MM.1S (cell line): ENCODE measurements around the gene CBX8.

Experiments used
- DNase-seq: peaks from one replicate; pipeline ENCODE4 v3.0.0-alpha.2; 2015
- H2AFZ ChIP-seq: fragments of 300-600 bp; sonication (generic); 2 replicates; pipeline ENCODE4 v1.6.0; 2016; ENCODE audit warnings: antibody characterized with exemption, low read length
- H3F3A ChIP-seq: fragments of 300-600 bp; sonication (generic); 2 replicates; pipeline ENCODE4 v1.6.1; 2016; ENCODE audit warnings: mild to moderate bottlenecking, antibody characterized with exemption, low read length, moderate library complexity, mixed read lengths; ENCODE audit not compliant: insufficient read depth
- H3K27ac ChIP-seq: fragments of 300-600 bp; sonication (generic); 2 replicates; pipeline ENCODE4 v1.5.1; 2016; ENCODE audit warnings: mild to moderate bottlenecking, low read length
- H3K27me3 ChIP-seq: fragments of 300-600 bp; sonication (generic); replicated peaks from 2 replicates; pipeline ENCODE4 v1.6.0; 2016; ENCODE audit warnings: low read length; ENCODE audit not compliant: insufficient read depth
- H3K36me3 ChIP-seq: fragments of 300-600 bp; sonication (generic); replicated peaks from 2 replicates; pipeline ENCODE4 v1.6.1; 2016; ENCODE audit warnings: mild to moderate bottlenecking, low read length, mixed read lengths; ENCODE audit not compliant: insufficient read depth
- H3K4me1 ChIP-seq: fragments of 300-600 bp; sonication (generic); 2 replicates; pipeline ENCODE4 v1.6.1; 2016; ENCODE audit warnings: low read length, mixed read lengths
- H3K4me2 ChIP-seq: fragments of 300-600 bp; sonication (generic); 2 replicates; pipeline ENCODE4 v1.6.0; 2016; ENCODE audit warnings: low read depth, low read length
- H3K4me3 ChIP-seq: fragments of 300-600 bp; sonication (generic); 2 replicates; pipeline ENCODE4 v1.5.1; 2016; ENCODE audit warnings: low read length, mixed read lengths
- H3K79me2 ChIP-seq: fragments of 300-600 bp; sonication (generic); 2 replicates; pipeline ENCODE4 v1.6.1; 2016; ENCODE audit warnings: mixed run types, low read length, mixed read lengths
- H3K9ac ChIP-seq: fragments of 300-600 bp; sonication (generic); 2 replicates; pipeline ENCODE4 v1.6.1; 2016; ENCODE audit warnings: low read length, mixed read lengths
- H3K9me2 ChIP-seq: fragments of 300-600 bp; sonication (generic); replicated peaks from 2 replicates; pipeline ENCODE4 v1.6.1; 2016; ENCODE audit warnings: mild to moderate bottlenecking, low read length, mixed read lengths; ENCODE audit not compliant: insufficient read depth
- H3K9me3 ChIP-seq: fragments of 300-600 bp; sonication (generic); replicated peaks from 2 replicates; pipeline ENCODE4 v1.6.1; 2016; ENCODE audit warnings: mild to moderate bottlenecking, low read length, mixed read lengths; ENCODE audit not compliant: insufficient read depth
- H4K20me1 ChIP-seq: fragments of 300-600 bp; sonication (generic); 2 replicates; pipeline ENCODE4 v1.6.1; 2016; ENCODE audit warnings: mild to moderate bottlenecking, low read length, moderate library complexity, mixed read lengths; ENCODE audit not compliant: insufficient read depth
- CTCF ChIP-seq: fragments of 300-600 bp; sonication (generic); IDR thresholded peaks from 2 replicates; pipeline ENCODE4 v1.5.1; 2016; ENCODE audit warnings: antibody characterized with exemption, low read length, mixed read lengths
- EZH2 ChIP-seq: fragments of 300-600 bp; sonication (generic); optimal IDR thresholded peaks from 2 replicates; pipeline ENCODE3; 2017; ENCODE audit warnings: low read depth, mild to moderate bottlenecking, antibody characterized with exemption, low read length, mixed read lengths
- EZH2phosphoT487 ChIP-seq: fragments of 300-600 bp; sonication (generic); IDR thresholded peaks from 2 replicates; pipeline ENCODE4 v1.6.1; 2018; ENCODE audit warnings: antibody characterized with exemption, low read length

Gene CBX8

DNA sequence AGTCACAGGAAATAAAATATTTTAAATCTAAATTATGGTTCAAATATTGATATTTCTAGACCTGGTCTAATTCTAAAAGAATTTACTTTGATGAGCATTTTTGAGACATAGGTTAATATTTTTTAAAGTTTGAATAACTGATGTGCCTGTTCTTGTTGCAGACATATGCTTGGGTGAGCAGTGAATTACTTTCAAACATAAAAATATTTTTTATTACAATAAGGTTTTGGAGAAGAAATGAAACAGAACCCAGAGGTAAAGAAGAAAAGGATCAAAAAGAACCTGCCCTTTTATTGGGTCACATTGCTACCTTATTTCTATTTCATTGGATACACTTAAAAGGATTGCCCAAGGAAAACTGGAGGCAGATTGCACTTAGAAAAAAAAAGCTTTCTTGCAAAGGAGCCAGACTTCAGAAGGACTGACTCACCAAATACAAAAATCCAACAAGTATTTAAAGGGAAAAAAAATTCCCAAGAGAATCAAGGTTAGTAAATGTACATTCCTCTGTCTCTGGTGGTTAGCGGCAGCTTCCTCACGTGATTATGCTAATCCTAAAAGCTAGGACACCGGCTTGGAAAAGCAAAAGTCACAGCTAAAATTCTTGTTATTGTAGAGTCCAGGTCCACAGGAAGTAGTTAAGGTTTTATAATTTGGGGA, 47.6 kb downstream of the CBX8 start:
- no peaks in the 10 kb centered on the region for H3K9me3 ChIP-seq
- TF ChIP-seq CTCF (no peak), EZH2 (peak; percentile 62)
- H3K27me3 ChIP-seq = peaks cover 93% of the 10 kb centered on the region
- no peak for DNase-seq
- H3K4me1 ChIP-seq = 0 out of 2 replicates have a peak, but pooled peaks cover 3% of the 10 kb centered on the region
- H3K4me2 ChIP-seq = no peak overlapping the region
- H3K9me2 ChIP-seq = no peaks in the 10 kb centered on the region
- no peak overlapping the region for H3K4me3 ChIP-seq
- H3K79me2 ChIP-seq = no peaks in the 10 kb centered on the region
- no peaks in the 10 kb centered on the region for H3K36me3 ChIP-seq
- H3F3A ChIP-seq = no peaks in the 10 kb centered on the region
- H3K27ac ChIP-seq = no peak overlapping the region
- H3K9ac ChIP-seq = no peak overlapping the region
- H4K20me1 ChIP-seq = no peaks in the 10 kb centered on the region
- H2AFZ ChIP-seq = no peak overlapping the region

DNA sequence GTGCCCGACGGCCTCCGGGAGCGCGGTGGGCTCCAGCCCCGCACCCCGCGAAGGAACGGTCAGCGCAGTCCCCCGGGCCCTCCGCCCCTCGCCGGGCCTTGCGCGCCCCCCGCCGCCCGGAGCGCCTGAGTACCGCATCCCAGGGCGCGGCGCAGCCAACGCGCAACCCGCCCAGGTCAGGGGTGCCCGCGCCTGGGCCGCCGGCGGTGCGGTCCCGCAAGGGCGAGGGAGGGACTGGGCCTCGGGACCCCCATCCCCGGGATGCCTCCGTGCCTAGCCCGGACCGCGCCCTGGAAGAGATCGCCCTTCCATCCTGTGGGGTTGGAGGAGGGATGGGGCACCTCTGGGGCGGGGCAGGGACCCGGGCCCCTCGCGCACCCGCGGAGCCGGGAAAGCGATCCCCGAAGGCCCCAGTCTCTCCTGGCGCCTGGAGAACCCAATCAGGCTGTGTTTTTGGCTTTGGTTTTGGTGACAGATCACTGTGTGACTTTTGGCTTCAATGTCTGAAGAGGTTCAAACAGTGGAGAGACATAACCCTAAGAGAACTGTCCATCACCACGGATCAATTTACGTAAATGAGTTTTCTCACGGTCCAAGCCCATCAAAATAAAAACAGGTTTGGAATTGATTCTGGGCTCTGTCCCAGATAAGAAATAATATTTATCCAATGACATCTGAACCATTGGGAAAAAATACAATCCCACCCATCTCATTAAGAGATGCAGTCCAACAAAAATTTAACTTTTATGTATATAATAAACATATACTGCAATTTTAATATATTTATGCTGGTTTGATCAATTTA, 48.4 kb downstream of the CBX8 start:
- no peak for DNase-seq
- TF ChIP-seq CTCF = no peak
- no peak for TF ChIP-seq EZH2
- TF ChIP-seq EZH2phosphoT487 = no peak
- no peak overlapping the region for H3K4me3 ChIP-seq
- no peaks in the 10 kb centered on the region for H3K9me2 ChIP-seq
- no peaks in the 10 kb centered on the region for H3K9me3 ChIP-seq
- no peak overlapping the region for H3K4me2 ChIP-seq
- no peaks in the 10 kb centered on the region for H4K20me1 ChIP-seq
- H3K4me1 ChIP-seq = 0 out of 2 replicates have a peak, but pooled peaks cover 3% of the 10 kb centered on the region
- H3F3A ChIP-seq = no peaks in the 10 kb centered on the region
- no peak overlapping the region for H3K9ac ChIP-seq
- H3K27me3 ChIP-seq = peaks cover 93% of the 10 kb centered on the region
- H3K36me3 ChIP-seq = no peaks in the 10 kb centered on the region
- H2AFZ ChIP-seq = no peak overlapping the region
- H3K79me2 ChIP-seq = no peaks in the 10 kb centered on the region
- H3K27ac ChIP-seq = no peak overlapping the region

GRCh38 chr17:79747508-79748294, 49.2 kb downstream of the CBX8 start:
- TF ChIP-seq EZH2phosphoT487 (no peak), CTCF (no peak), EZH2 (no peak)
- Histone ChIP-seq H4K20me1 (no peaks in the 10 kb centered on the region), H3K79me2 (no peaks in the 10 kb centered on the region), H3K36me3 (no peaks in the 10 kb centered on the region), H3F3A (no peaks in the 10 kb centered on the region), H3K27me3 (peaks cover 93% of the 10 kb centered on the region), H3K27ac (no peak overlapping the region), H2AFZ (no peak overlapping the region), H3K4me1 (0 out of 2 replicates have a peak, but pooled peaks cover 3% of the 10 kb centered on the region), H3K9ac (no peak overlapping the region), H3K4me2 (no peak overlapping the region), H3K9me2 (no peaks in the 10 kb centered on the region), H3K9me3 (no peaks in the 10 kb centered on the region), H3K4me3 (no peak overlapping the region)
- no peak for DNase-seq
